Measurements from ENCODE around the gene G3BP2. TPM values are rescaled to one million over a fixed set of nuclear protein-coding genes. Genes with fewer than 3 reads are reported as not detected.

Gene G3BP2
- total and polyA plus RNA-seq, 9 of the 15 experiments (the other 6 are each of a cell fraction or from before 2014, with no cell fraction given), result 25.2 to 222 (median 130) TPM

GRCh38 chr4:75686346-75686745, 13.1 kb upstream of the G3BP2 start:
- Histone ChIP-seq H2AFZ (ENCODE audit: low read depth, low read length) (no peak overlapping the region), H3K79me2 (ENCODE audit: control insufficient read depth, insufficient read depth, low read length) (no peaks in the 10 kb centered on the region), H3K4me2 (ENCODE audit: insufficient read depth, low read length) (no peak overlapping the region), H3K27ac (ENCODE audit: extremely low read depth, low read depth, low read length) (no peak overlapping the region), H3K4me1 (replicated peaks in 1 of 2; ENCODE audit: control insufficient read depth in 2 of 2, insufficient read depth in 2 of 2, low read length in 2 of 2) (no peaks in the 10 kb centered on the region; a peak in 1 of 5 replicates), H3K9me1 (ENCODE audit: control insufficient read depth, insufficient read depth, low read length) (no peaks in the 10 kb centered on the region), H3K27me3 (ENCODE audit: control insufficient read depth in 2 of 2, insufficient read depth in 2 of 2, low read length in 2 of 2) (no peaks in the 10 kb centered on the region), H3K36me3 (ENCODE audit: control insufficient read depth, insufficient read depth, low read length) (no peaks in the 10 kb centered on the region), H3K9me3 (replicated peaks; ENCODE audit: control insufficient read depth, insufficient read depth, low read depth, low read length) (peaks cover 4% of the 10 kb centered on the region; the same call in 1 of the 2 replicates), H3K4me3 (no peak overlapping the region), H3K9ac (ENCODE audit: insufficient read depth in 1 of 2, low read depth in 2 of 2, low read length in 2 of 2) (no peak overlapping the region), H4K20me1 (replicated peaks; ENCODE audit: control insufficient read depth, insufficient read depth, low read length) (no peaks in the 10 kb centered on the region)
- intact Hi-C loops (cut with micrococcal nuclease) (no loop called here), in situ Hi-C loops (cut with MboI) (no loop called here)
- no peak for FAIRE-seq
- no peak for DNase-seq (ENCODE audit: extremely low read depth in 1 of 4, low spot score in 3 of 4)
- POLR2A ChIA-PET, result no interaction called here
- 67% methylated on average over 3 of the region's 3 CpGs for WGBS (ENCODE audit: insufficient coverage, low coverage, missing lambda C conversion rate)
- CTCF ChIA-PET (ENCODE audit: low intra/inter-chr PET ratio), result no interaction called here
- ATAC-seq, result no peak
- TF ChIP-seq MCM3 (IDR thresholded peaks at IDR 0.05) (no peak), ZNF282 (CRISPR knock-in tag; IDR thresholded peaks at IDR 0.05) (no peak), DNMT1 (IDR thresholded peaks at IDR 0.05) (no peak), CLOCK (CRISPR knock-in tag; IDR thresholded peaks at IDR 0.05; ENCODE audit: borderline replicate concordance) (no peak), ZBED1 (IDR thresholded peaks at IDR 0.05) (no peak), PKNOX1 (IDR thresholded peaks at IDR 0.05) (no peak)
- no TSS peak for BruUV-seq (replicated peaks)

All from K562 (cell line).